Esophagus squamous epithelium (tissue), 5 donors: ENCODE results near the gene SLC9C2. TPM values are rescaled to one million over a fixed set of nuclear protein-coding genes. Genes with fewer than 3 reads are reported as not detected.
"Not testable (repeated sequence)": the region's sequence is repeated elsewhere in the genome, so short reads cannot be mapped to it uniquely, and the experiment has no call there.

Experiments used
- DNase-seq: peaks from one replicate; lab custom pipeline; 2025; lab: John Stamatoyannopoulos, UW
- H3K27ac ChIP-seq, 4 donors: fragments of 200-600 bp; sonication (generic); one replicate each; pipeline ENCODE4 v1.5.1; 2016 to 2019; ENCODE audit warnings: mild to moderate bottlenecking in 1 of 4
- H3K27me3 ChIP-seq, 4 donors: fragments of 200-600 bp; sonication (generic); 1 replicate in 3 of 4; 2 replicates in 1 of 4; pipeline versions ENCODE4 v1.5.1 to v1.6.0; 2017 to 2021; ENCODE audit warnings: antibody characterized with exemption in 1 of 4
- H3K36me3 ChIP-seq, 3 donors: fragments of 200-600 bp; sonication (generic); one replicate each; pipeline ENCODE4 v1.5.1; 2016 to 2019
- H3K4me1 ChIP-seq, 3 donors: fragments of 200-600 bp; sonication (generic); one replicate each; pipeline ENCODE4 v1.5.1; 2017 to 2019
- H3K4me3 ChIP-seq, 4 donors: fragments of 200-600 bp; sonication (generic); 1 replicate in 3 of 4; 2 replicates in 1 of 4; pipeline ENCODE4 v1.5.1; 2016 to 2019; ENCODE audit warnings: mild to moderate bottlenecking in 2 of 4, moderate library complexity in 1 of 4
- H3K9me3 ChIP-seq, 3 donors: fragments of 200-600 bp; sonication (generic); one replicate each; pipeline ENCODE4 v1.5.1; 2016 to 2019
- POLR2A ChIP-seq, 4 donors: fragments of 450-650 bp; IDR thresholded peaks; one replicate each; pipeline ENCODE4 v1.6.1; 2017; ENCODE audit warnings: antibody characterized with exemption in 4 of 4, mild to moderate bottlenecking in 4 of 4, moderate library complexity in 3 of 4
- WGBS, 2 donors: methylation state at CpG; one replicate each; pipeline ENCODE4 v1.1.5; 2018; 5-methylcytosine and 5-hydroxymethylcytosine counted together
- intact Hi-C: fragments of 100-400 bp; cut with DNase I; formaldehyde crosslinking; loops from one replicate; pipeline ENCODE4 v1.15.0; 2022
- total RNA-seq, 4 donors: library from RNA; depleted of rRNA; stranded (reverse); fragments of >200 nt; gene quantifications; one replicate each; pipeline ENCODE4 v1.1.0, GENCODE V29; 2016
- TF ChIP-seq, protein P1 (sequence below), 6 experiments: fragments of 450-650 bp in 4 of 6; fragments of 200-600 bp in 2 of 6; sonication (generic) in 2 of 6; IDR thresholded peaks; one replicate each; pipeline ENCODE4 v1.5.1; 2016 to 2019; ENCODE audit warnings: antibody characterized with exemption in 6 of 6, mild to moderate bottlenecking in 4 of 6, moderate library complexity in 4 of 6
- donor health status: DM: yes; HTN: yes; CAD: no.

The SLC9C2 gene
- total RNA-seq, 4 donors from 2014 or later, result not detected

DNA sequence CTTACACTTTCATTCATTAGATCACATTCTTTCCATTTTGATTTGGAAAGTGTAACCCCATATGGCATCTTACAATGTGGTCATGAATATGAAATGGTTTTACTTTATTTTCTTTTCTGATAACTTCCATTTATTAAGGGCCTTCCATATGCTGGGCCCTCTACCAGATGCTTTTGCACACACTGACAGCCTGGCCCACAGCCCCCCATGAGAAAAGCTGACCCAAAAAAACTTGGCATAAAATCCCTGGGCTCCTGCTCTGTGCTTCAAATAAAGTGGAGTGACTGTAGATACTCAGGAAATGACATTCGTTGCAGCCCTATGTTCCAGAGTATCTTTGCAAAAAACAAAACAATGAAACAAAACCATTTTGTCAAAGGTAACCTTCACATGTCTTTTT, 76.9 kb downstream of the SLC9C2 start:
- H3K4me3 ChIP-seq, result no peak overlapping the region
- H3K27me3 ChIP-seq, result peaks cover 0 to 3% (median 0%) of the 10 kb centered on the region in 4 donors
- no peaks in the 10 kb centered on the region for H3K9me3 ChIP-seq
- TF ChIP-seq, protein P1, sequence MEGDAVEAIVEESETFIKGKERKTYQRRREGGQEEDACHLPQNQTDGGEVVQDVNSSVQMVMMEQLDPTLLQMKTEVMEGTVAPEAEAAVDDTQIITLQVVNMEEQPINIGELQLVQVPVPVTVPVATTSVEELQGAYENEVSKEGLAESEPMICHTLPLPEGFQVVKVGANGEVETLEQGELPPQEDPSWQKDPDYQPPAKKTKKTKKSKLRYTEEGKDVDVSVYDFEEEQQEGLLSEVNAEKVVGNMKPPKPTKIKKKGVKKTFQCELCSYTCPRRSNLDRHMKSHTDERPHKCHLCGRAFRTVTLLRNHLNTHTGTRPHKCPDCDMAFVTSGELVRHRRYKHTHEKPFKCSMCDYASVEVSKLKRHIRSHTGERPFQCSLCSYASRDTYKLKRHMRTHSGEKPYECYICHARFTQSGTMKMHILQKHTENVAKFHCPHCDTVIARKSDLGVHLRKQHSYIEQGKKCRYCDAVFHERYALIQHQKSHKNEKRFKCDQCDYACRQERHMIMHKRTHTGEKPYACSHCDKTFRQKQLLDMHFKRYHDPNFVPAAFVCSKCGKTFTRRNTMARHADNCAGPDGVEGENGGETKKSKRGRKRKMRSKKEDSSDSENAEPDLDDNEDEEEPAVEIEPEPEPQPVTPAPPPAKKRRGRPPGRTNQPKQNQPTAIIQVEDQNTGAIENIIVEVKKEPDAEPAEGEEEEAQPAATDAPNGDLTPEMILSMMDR (IDR thresholded peaks at IDR 0.05), result no peak
- no peak for TF ChIP-seq POLR2A (IDR thresholded peaks at IDR 0.05)
- no peak for DNase-seq
- no peak overlapping the region for H3K27ac ChIP-seq
- H3K36me3 ChIP-seq, result no peaks in the 10 kb centered on the region
- peaks cover 0 to 4% (median 0%) of the 10 kb centered on the region in 3 donors for H3K4me1 ChIP-seq
- WGBS, 2 donors, result 63 to 75% methylated on average over 1 of the region's 1 CpG
- intact Hi-C loops, result no loop called here

- Histone ChIP-seq H3K27me3 (peaks cover 0 to 3% (median 0%) of the 10 kb centered on the region in 4 donors), H3K9me3 (no peaks in the 10 kb centered on the region), H3K27ac (no peak overlapping the region), H3K36me3 (no peaks in the 10 kb centered on the region), H3K4me3 (no peak overlapping the region), H3K4me1 (peaks cover 0 to 4% (median 0%) of the 10 kb centered on the region in 3 donors)
- no peak for TF ChIP-seq POLR2A (IDR thresholded peaks at IDR 0.05)
- TF ChIP-seq, protein P1 (IDR thresholded peaks at IDR 0.05), result no peak
- WGBS, 2 donors, result 83 to 95% methylated on average over 3 of the region's 3 CpGs
- no peak for DNase-seq
- intact Hi-C loops, result no loop called here
Observed at GRCh38 chr1:173523329-173523728, 79.5 kb downstream of the SLC9C2 start.

GRCh38 chr1:173520799-173521198, 82.1 kb downstream of the SLC9C2 start:
- intact Hi-C loops, result no loop called here
- 87 to 91% methylated on average over 2 of the region's 2 CpGs for WGBS, 2 donors
- no peak for TF ChIP-seq POLR2A (IDR thresholded peaks at IDR 0.05)
- TF ChIP-seq, protein P1 (IDR thresholded peaks at IDR 0.05), result no peak
- Histone ChIP-seq H3K9me3 (no peaks in the 10 kb centered on the region), H3K27ac (no peak overlapping the region), H3K4me1 (no peaks in the 10 kb centered on the region), H3K27me3 (peaks cover 0 to 3% (median 0%) of the 10 kb centered on the region in 4 donors), H3K36me3 (no peaks in the 10 kb centered on the region), H3K4me3 (no peak overlapping the region)
- no peak for DNase-seq

DNA sequence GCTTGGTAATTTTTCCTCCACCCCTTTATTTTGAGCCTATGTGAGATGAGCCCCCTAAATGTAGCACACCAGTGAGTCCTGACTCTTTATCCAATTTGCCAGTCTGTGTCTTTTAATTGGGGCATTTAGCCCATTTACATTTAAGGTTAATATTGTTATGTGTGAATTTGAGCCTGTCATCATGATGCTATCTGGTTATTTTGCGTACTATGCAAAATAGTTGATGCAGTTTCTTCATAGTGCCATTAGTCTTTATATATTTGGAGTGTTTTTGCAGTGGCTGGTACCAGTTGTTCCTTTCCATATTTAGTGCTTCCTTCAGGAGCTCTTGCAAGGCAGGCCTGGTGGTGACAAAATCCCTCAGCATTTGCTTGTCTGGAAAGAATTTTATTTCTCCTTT, 88.4 kb downstream of the SLC9C2 start:
- H3K36me3 ChIP-seq, H3K4me1 ChIP-seq, intact Hi-C loops, H3K27ac ChIP-seq, H3K4me3 ChIP-seq, DNase-seq, H3K9me3 ChIP-seq, H3K27me3 ChIP-seq: not testable (repeated sequence)
- 83 to 100% methylated on average over 1 of the region's 1 CpG for WGBS, 2 donors

GRCh38 chr1:173509797-173510196, 93.1 kb downstream of the SLC9C2 start:
- Histone ChIP-seq H3K27ac (no peak overlapping the region), H3K4me1 (peaks cover 0 to 23% (median 9%) of the 10 kb centered on the region in 3 donors), H3K36me3 (no peaks in the 10 kb centered on the region), H3K27me3 (peaks cover 0 to 3% (median 0%) of the 10 kb centered on the region in 4 donors), H3K9me3 (peaks cover 0 to 6% (median 0%) of the 10 kb centered on the region in 3 donors), H3K4me3 (no peak overlapping the region)
- DNase-seq, result no peak
- WGBS, 2 donors, result 62 to 67% methylated on average over 1 of the region's 1 CpG
- intact Hi-C loops, result no loop called here
- TF ChIP-seq POLR2A (IDR thresholded peaks at IDR 0.05), result no peak
- TF ChIP-seq, protein P1 (IDR thresholded peaks at IDR 0.05), result no peak

DNA sequence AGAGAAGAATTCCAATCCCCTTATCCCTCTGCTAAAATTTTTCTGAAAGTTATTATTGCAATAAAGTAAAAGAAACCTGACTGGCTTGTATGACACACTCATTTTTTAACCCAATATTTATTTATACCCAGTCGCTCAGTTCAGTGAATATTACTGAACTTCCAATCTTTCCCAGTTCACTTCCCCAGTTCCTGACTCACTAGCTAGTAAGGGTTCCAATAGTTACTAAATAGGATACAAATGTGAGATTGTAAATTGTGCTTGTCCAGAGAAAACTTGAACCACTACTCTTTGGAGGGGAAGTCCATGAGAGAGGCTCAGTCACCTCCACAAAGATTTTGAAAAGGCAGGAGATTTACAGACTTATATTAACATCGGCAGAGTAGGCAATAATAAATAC, 94.3 kb downstream of the SLC9C2 start:
- H3K27ac ChIP-seq, result no peak overlapping the region
- DNase-seq, result no peak
- 86% methylated on average over 2 of the region's 2 CpGs for WGBS, 2 donors
- TF ChIP-seq POLR2A (IDR thresholded peaks at IDR 0.05), result no peak
- TF ChIP-seq, protein P1 (IDR thresholded peaks at IDR 0.05), result no peak
- peaks cover 0 to 23% (median 9%) of the 10 kb centered on the region in 3 donors for H3K4me1 ChIP-seq
- H3K36me3 ChIP-seq, result no peaks in the 10 kb centered on the region
- intact Hi-C loops, result no loop called here
- no peak overlapping the region for H3K4me3 ChIP-seq
- peaks cover 0 to 2% (median 0%) of the 10 kb centered on the region in 3 donors for H3K9me3 ChIP-seq
- H3K27me3 ChIP-seq, result peaks cover 0 to 8% (median 0%) of the 10 kb centered on the region in 4 donors
